Measurements from ENCODE around the gene SPRTN. TPM values are rescaled to one million over a fixed set of nuclear protein-coding genes. Genes with fewer than 3 reads are reported as not detected.

SPRTN gene
- total and polyA plus RNA-seq, 2 donors (not counting 3 experiments of a cell fraction or from before 2014, with no cell fraction given) = 15.4 to 16.1 TPM

DNA sequence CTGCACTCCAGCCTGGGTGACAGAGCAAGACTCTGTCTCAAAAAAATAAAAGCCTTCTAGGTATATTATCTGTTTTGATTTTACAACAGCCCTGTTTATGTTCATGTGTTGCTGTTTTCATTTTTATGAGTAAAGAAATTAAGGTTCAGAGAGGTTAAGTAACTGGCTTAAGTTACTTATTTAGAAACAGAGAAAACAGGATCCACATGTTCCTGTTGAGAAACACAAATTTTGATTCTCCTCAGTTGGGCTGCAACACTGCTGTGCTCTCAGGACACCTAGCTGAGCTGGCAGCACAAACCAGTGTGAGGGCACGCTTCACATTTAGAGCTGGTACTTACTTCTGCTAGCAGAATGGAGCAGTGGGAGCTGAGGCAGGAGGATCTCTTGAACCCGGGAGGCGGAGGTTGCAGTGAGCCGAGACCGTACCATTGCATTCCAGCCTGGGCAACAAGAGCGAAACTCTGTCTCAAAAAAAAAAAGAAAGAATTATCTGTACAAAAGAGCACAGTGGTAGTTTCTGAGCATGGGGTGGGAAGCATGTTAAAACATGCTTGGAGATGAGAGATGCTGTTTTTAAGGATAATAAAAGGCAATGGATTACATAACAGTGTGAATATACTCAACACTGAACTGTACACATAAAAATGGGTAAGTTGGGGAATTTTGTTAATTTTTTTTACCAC lies 2.4 kb downstream of the SPRTN start:
- FAIRE-seq (no peak), DNase-seq (ENCODE audit: low read depth, low spot score) (no peak)
- Histone ChIP-seq H3K27me3 (ENCODE audit: control insufficient read depth in 2 of 2, insufficient read depth in 2 of 2, low read length in 2 of 2) (no peaks in the 10 kb centered on the region), H3K9ac (replicated peaks; ENCODE audit: extremely low read depth, insufficient read depth, low read length) (no peak overlapping the region), H4K20me1 (replicated peaks; ENCODE audit: control insufficient read depth, extremely low read depth, insufficient read depth, low read length) (no peaks in the 10 kb centered on the region), H2AFZ (ENCODE audit: low read depth, low read length) (no peak overlapping the region), H3K9me3 (replicated peaks; ENCODE audit: control insufficient read depth, insufficient read depth, low read length) (no peaks in the 10 kb centered on the region), H3K27ac (ENCODE audit: insufficient read depth, low read depth, low read length) (no peak overlapping the region), H3K36me3 (ENCODE audit: control insufficient read depth in 2 of 2, extremely low read depth in 1 of 2, insufficient read depth in 2 of 2, low read length in 2 of 2) (peaks cover 2 to 3% of the 10 kb centered on the region in 2 experiments), H3K9me1 (replicated peaks; ENCODE audit: control insufficient read depth, extremely low read depth, insufficient read depth, low read length) (no peaks in the 10 kb centered on the region), H3K4me3 (replicated peaks in 1 of 3; ENCODE audit: insufficient read depth in 1 of 3, low read depth in 1 of 3, low read length in 3 of 3) (no peak overlapping the region), H3K4me2 (ENCODE audit: insufficient read depth, low read length) (no peak overlapping the region), H3K79me2 (ENCODE audit: control insufficient read depth, insufficient read depth, low read length) (peaks cover 43% of the 10 kb centered on the region), H3K4me1 (ENCODE audit: control insufficient read depth, extremely low read depth, insufficient read depth, low read length) (peaks cover 23% of the 10 kb centered on the region)
- intact Hi-C loops (cut with micrococcal nuclease) = no loop called here
- ChIA-PET CTCF (interaction anchor here (1.2 to 2.2 kb wide), 3 partner anchors 9 to 244 kb away, joined by 3 to 7 read pairs (median 4); no protein-coding TSS in a partner anchor), POLR2A (no interaction called here)
- dilution Hi-C loops (cut with MboI; ENCODE audit: extremely low pct_ligation_motif_present, low sequenced_read_pairs) = no loop called here
- TF ChIP-seq JUN (IDR thresholded peaks at IDR 0.05; ENCODE audit: borderline replicate concordance, insufficient read depth, insufficient read length, low read depth) = no peak
- TF ChIP-seq CTCF (IDR thresholded peaks at IDR 0.05; ENCODE audit: extremely low read depth in 1 of 2, insufficient read depth in 1 of 2, low read depth in 1 of 2, low read length in 2 of 2) = no peak
- TF ChIP-seq EZH2 (IDR thresholded peaks at IDR 0.05; ENCODE audit: borderline replicate concordance, low read depth, low read length, severe bottlenecking) = no peak
- no peak for TF ChIP-seq MAX (IDR thresholded peaks at IDR 0.05; ENCODE audit: insufficient read depth, insufficient read length)
- TF ChIP-seq POLR2AphosphoS5 (IDR thresholded peaks at IDR 0.05; ENCODE audit: insufficient read depth, low read depth, low read length) = no peak
- TF ChIP-seq MYC (IDR thresholded peaks at IDR 0.05; ENCODE audit: low read depth, low read length) = no peak
- no peak for TF ChIP-seq GATA2 (IDR thresholded peaks at IDR 0.05; ENCODE audit: insufficient read depth, insufficient read length, low read depth, low read length)
- TF ChIP-seq POLR2A (IDR thresholded peaks at IDR 0.05; ENCODE audit: low read depth, low read length) = no peak
- TF ChIP-seq FOS (IDR thresholded peaks at IDR 0.05; ENCODE audit: borderline replicate concordance, insufficient read depth, low read length) = no peak
- no TSS peak for BruUV-seq (replicated peaks)
